Panc1 (cell line): ENCODE measurements around the gene WHRN. TPM values are rescaled to one million over a fixed set of nuclear protein-coding genes. Genes with fewer than 3 reads are reported as not detected.

Source experiments
- ATAC-seq: fragments of 200-7000 bp; cut with Tn5 transposase; 2 replicates; pipeline ENCODE4 v1.9.1; 2020; ENCODE audit warnings: mild to moderate bottlenecking, moderate library complexity
- BruUV-seq: library from RNA; stranded (reverse); fragments of 400-500 nt; replicated peaks from 2 replicates; lab custom pipeline; 2021; lab: Mats Ljungman, UMichigan
- CTCF ChIA-PET: fragments of 300-600 bp; sonication (Branson Sonifier 250); formaldehyde crosslinking; loops from one replicate; lab custom pipeline; 2022; ENCODE audit warnings: antibody characterized with exemption; lab: Charles Lee
- POLR2A ChIA-PET: fragments of 300-600 bp; sonication (Branson Sonifier 250); formaldehyde crosslinking; loops from one replicate; lab custom pipeline; 2022; ENCODE audit warnings: antibody characterized with exemption; lab: Charles Lee
- DNase-seq: peaks from one replicate; pipeline ENCODE4 v3.0.0-alpha.2; 2010; ENCODE audit warnings: low read depth, low spot score
- H3K27ac ChIP-seq: 2 replicates; pipeline ENCODE4 v1.5.1; 2011; ENCODE audit warnings: mild to moderate bottlenecking, low read length, inconsistent platforms
- H3K27me3 ChIP-seq: fragments of 200-500 bp; sonication (Bioruptor generic); 2 replicates; pipeline ENCODE4 v1.6.0; 2014; ENCODE audit warnings: low read length, inconsistent platforms; ENCODE audit not compliant: control insufficient read depth, insufficient read depth
- H3K36me3 ChIP-seq: fragments of 200-500 bp; sonication (Bioruptor generic); 2 replicates; pipeline ENCODE4 v1.5.1; 2014; ENCODE audit warnings: inconsistent platforms, mild to moderate bottlenecking, low read length, moderate library complexity; ENCODE audit not compliant: control insufficient read depth, insufficient read depth
- H3K4me1 ChIP-seq: 2 replicates; pipeline ENCODE4 v1.5.1; 2011; ENCODE audit warnings: inconsistent platforms, mild to moderate bottlenecking, low read length, moderate library complexity; ENCODE audit not compliant: control insufficient read depth, insufficient read depth
- H3K4me3 ChIP-seq, 2 experiments: 2 replicates each; pipeline ENCODE4 v1.5.1; 2011 to 2012; ENCODE audit warnings: low read depth in 2 of 2, low read length in 2 of 2, mild to moderate bottlenecking in 2 of 2, inconsistent platforms in 1 of 2, moderate library complexity in 1 of 2
- H3K9me3 ChIP-seq: fragments of 200-500 bp; sonication (Bioruptor generic); 2 replicates; pipeline ENCODE4 v1.5.1; 2014; ENCODE audit warnings: low read depth, mild to moderate bottlenecking, inconsistent platforms, low read length, moderate library complexity; ENCODE audit not compliant: control insufficient read depth, insufficient read depth
- POLR2AphosphoS5 ChIP-seq: IDR thresholded peaks from 2 replicates; pipeline ENCODE4 v1.6.1; 2012; ENCODE audit warnings: mild to moderate bottlenecking, low read depth, low read length, moderate library complexity
- SIN3A ChIP-seq: IDR thresholded peaks from 2 replicates; pipeline ENCODE4 v1.6.1; 2012; ENCODE audit warnings: low read depth, mild to moderate bottlenecking, low read length, moderate library complexity, borderline replicate concordance; ENCODE audit not compliant: insufficient read depth
- TCF7L2 ChIP-seq: IDR thresholded peaks from 2 replicates; pipeline ENCODE4 v1.6.1; 2011; ENCODE audit warnings: mild to moderate bottlenecking, low read depth, low read length, inconsistent platforms
- in situ Hi-C: cut with HindIII; loops from 2 replicates; pipeline ENCODE4 v1.10.0; 2016; ENCODE audit warnings: low sequenced_read_pairs, low pct_unique_long_range_greater_than_20kb
- intact Hi-C: fragments of 100-400 bp; cut with micrococcal nuclease; formaldehyde crosslinking; loops from one replicate; pipeline ENCODE4 v1.10.0; 2022; ENCODE audit not compliant: unreplicated experiment
- total RNA-seq: library from RNA; stranded (reverse); gene quantifications from one replicate; pipeline ENCODE4 v1.2.1, GENCODE V29; 2021; ENCODE audit not compliant: unreplicated experiment
- TF ChIP-seq, protein P1 (sequence below): fragments of 450-650 bp; IDR thresholded peaks from 2 replicates; pipeline ENCODE4 v1.5.1; 2017; ENCODE audit warnings: mild to moderate bottlenecking
- TF ChIP-seq, protein P2 (sequence below), 2 experiments: IDR thresholded peaks; 2 replicates each; pipeline ENCODE4 v1.6.1; 2011 to 2012; ENCODE audit warnings: low read depth in 2 of 2, control low read depth in 1 of 2, low read length in 1 of 2, mild to moderate bottlenecking in 1 of 2, moderate library complexity in 1 of 2; ENCODE audit not compliant: insufficient read depth in 1 of 2

WHRN gene
- total RNA-seq, 1 experiment from 2014 or later: 18.0 TPM

DNA sequence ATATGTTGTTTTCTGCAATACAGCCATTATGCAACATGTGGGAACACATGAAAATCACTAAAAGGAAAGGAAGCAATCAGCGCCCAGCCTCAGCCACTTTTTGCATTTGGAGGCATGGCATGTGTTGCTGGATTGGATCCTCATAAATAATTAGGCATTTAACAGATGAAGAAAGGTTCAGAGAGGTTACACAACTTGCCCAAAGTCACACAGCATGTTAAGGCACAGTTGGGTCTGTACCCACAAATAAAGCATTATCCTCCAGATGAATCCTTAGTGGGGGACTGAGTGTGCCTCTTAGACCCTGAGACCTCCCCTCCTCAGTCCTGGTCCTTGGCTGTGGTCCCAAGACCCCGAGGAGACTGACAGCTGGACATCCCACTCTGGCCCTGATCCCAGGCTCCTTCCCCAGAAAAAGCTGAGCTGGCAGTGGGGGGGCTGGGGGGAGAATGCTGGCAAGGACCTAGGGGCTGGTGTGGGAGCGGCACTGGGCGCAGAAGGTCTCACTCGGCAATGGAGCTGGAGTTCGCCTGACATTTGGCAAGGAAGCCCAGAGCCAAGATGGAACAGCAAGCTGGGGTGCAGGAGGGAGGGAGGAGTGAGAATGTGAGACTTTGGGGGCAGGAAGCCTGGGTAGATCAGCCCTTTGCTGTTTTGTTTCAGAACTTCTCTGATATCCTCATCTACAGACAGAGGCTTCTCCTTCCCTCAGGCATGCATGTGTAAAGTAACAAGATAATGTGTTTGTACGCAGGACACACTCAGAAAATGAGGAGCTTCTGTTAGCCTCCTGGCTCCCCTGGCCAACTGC, 110.5 kb downstream of the WHRN start:
- DNase-seq: no peak
- TF ChIP-seq, protein P1, sequence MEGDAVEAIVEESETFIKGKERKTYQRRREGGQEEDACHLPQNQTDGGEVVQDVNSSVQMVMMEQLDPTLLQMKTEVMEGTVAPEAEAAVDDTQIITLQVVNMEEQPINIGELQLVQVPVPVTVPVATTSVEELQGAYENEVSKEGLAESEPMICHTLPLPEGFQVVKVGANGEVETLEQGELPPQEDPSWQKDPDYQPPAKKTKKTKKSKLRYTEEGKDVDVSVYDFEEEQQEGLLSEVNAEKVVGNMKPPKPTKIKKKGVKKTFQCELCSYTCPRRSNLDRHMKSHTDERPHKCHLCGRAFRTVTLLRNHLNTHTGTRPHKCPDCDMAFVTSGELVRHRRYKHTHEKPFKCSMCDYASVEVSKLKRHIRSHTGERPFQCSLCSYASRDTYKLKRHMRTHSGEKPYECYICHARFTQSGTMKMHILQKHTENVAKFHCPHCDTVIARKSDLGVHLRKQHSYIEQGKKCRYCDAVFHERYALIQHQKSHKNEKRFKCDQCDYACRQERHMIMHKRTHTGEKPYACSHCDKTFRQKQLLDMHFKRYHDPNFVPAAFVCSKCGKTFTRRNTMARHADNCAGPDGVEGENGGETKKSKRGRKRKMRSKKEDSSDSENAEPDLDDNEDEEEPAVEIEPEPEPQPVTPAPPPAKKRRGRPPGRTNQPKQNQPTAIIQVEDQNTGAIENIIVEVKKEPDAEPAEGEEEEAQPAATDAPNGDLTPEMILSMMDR: no peak
- TF ChIP-seq SIN3A (no peak), POLR2AphosphoS5 (no peak), TCF7L2 (no peak)
- TF ChIP-seq, protein P2, sequence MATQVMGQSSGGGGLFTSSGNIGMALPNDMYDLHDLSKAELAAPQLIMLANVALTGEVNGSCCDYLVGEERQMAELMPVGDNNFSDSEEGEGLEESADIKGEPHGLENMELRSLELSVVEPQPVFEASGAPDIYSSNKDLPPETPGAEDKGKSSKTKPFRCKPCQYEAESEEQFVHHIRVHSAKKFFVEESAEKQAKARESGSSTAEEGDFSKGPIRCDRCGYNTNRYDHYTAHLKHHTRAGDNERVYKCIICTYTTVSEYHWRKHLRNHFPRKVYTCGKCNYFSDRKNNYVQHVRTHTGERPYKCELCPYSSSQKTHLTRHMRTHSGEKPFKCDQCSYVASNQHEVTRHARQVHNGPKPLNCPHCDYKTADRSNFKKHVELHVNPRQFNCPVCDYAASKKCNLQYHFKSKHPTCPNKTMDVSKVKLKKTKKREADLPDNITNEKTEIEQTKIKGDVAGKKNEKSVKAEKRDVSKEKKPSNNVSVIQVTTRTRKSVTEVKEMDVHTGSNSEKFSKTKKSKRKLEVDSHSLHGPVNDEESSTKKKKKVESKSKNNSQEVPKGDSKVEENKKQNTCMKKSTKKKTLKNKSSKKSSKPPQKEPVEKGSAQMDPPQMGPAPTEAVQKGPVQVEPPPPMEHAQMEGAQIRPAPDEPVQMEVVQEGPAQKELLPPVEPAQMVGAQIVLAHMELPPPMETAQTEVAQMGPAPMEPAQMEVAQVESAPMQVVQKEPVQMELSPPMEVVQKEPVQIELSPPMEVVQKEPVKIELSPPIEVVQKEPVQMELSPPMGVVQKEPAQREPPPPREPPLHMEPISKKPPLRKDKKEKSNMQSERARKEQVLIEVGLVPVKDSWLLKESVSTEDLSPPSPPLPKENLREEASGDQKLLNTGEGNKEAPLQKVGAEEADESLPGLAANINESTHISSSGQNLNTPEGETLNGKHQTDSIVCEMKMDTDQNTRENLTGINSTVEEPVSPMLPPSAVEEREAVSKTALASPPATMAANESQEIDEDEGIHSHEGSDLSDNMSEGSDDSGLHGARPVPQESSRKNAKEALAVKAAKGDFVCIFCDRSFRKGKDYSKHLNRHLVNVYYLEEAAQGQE (IDR thresholded peaks at IDR 0.05; ENCODE audit: insufficient read depth in 1 of 2, low read depth in 2 of 2, low read length in 1 of 2): no peak
- H3K9me3 ChIP-seq: no peaks in the 10 kb centered on the region
- in situ Hi-C loops: no loop called here
- H3K36me3 ChIP-seq: no peaks in the 10 kb centered on the region; the same call in 1 of the 2 replicates
- ChIA-PET CTCF (no interaction called here), POLR2A (interaction anchor here (0.9 kb wide), 1 partner anchor 44 kb away, joined by 4 read pairs; no protein-coding TSS in a partner anchor)
- intact Hi-C loops: no loop called here
- H3K27me3 ChIP-seq: no peaks in the 10 kb centered on the region
- no peak for ATAC-seq
- no TSS peak for BruUV-seq
- H3K4me3 ChIP-seq: no peak overlapping the region
- H3K4me1 ChIP-seq: peaks cover 4% of the 10 kb centered on the region
- no peak overlapping the region for H3K27ac ChIP-seq

DNA sequence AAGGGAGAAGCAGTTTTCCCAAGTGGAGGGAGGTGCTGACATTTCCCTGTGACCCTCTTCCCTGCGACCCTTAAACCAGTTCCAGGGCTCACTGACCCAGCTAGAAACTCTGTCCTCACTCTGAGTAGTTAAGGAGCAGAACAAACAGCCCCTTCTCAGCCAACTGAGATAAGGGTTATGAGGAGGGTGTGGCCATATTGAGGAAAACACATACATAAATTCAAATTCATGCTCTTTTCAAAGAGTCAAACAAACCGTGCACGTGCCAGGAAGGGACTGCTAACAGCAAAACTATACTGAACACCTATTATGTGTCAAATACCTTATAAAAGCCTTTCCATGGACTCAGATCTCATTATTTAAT, 112.5 kb downstream of the WHRN start:
- in situ Hi-C loops (no loop called here), intact Hi-C loops (no loop called here)
- DNase-seq (no peak), ATAC-seq (no peak)
- H3K27me3 ChIP-seq: no peaks in the 10 kb centered on the region
- H3K4me1 ChIP-seq: peaks cover 4% of the 10 kb centered on the region
- H3K4me3 ChIP-seq: no peak overlapping the region
- POLR2A ChIA-PET: interaction anchor here (0.6 kb wide), 1 partner anchor 127 kb away, joined by 7 read pairs; no protein-coding TSS in a partner anchor
- TF ChIP-seq SIN3A: no peak
- no peak for TF ChIP-seq POLR2AphosphoS5
- no peak for TF ChIP-seq TCF7L2
- TF ChIP-seq, protein P2 (IDR thresholded peaks at IDR 0.05; ENCODE audit: insufficient read depth in 1 of 2, low read depth in 2 of 2, low read length in 1 of 2): no peak
- TF ChIP-seq, protein P1: no peak
- CTCF ChIA-PET: interaction anchor here (0.7 kb wide), 2 partner anchors 20 to 310 kb away, joined by 3 to 4 read pairs; no protein-coding TSS in a partner anchor
- H3K36me3 ChIP-seq: no peaks in the 10 kb centered on the region; the same call in 1 of the 2 replicates
- H3K27ac ChIP-seq: no peak overlapping the region
- H3K9me3 ChIP-seq: no peaks in the 10 kb centered on the region
- no TSS peak for BruUV-seq
